Esophagus squamous epithelium (tissue), 4 donors: ENCODE data around the gene KIF4B.

Experiments used
- CTCF ChIP-seq, 6 experiments: fragments of 450-650 bp in 4 of 6; fragments of 200-600 bp in 2 of 6; sonication (generic) in 2 of 6; IDR thresholded peaks; one replicate each; pipeline ENCODE4 v1.5.1; 2016 to 2019; ENCODE audit warnings: antibody characterized with exemption in 6 of 6, mild to moderate bottlenecking in 4 of 6, moderate library complexity in 4 of 6
- POLR2A ChIP-seq, 4 donors: fragments of 450-650 bp; IDR thresholded peaks; one replicate each; pipeline ENCODE4 v1.6.1; 2017; ENCODE audit warnings: antibody characterized with exemption in 4 of 4, mild to moderate bottlenecking in 4 of 4, moderate library complexity in 3 of 4

DNA sequence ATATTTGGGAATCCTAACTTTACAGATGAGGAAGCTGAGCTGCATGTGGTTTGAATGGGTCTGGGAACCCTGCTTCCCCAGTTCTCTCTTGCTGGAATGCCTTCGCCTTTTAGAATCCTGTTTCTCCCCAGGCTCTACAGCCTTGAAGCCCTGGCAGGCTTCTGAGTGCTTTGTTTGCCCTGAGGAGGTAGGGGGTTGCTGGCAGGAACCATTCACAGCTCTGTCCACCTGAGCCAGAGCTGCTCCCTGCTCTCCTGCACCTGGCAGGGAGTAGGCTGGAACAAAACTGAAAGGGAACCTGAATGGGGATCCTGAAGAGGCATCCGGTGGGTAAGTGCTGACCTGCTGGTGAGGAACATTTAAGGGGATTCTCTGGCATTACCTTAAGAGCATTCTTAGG, 33.0 kb downstream of the KIF4B start:
- TF ChIP-seq CTCF (IDR thresholded peaks at IDR 0.05) (no peak), POLR2A (IDR thresholded peaks at IDR 0.05) (no peak)
